Measurements from ENCODE around the gene SLC6A6. TPM values are rescaled to one million over a fixed set of nuclear protein-coding genes. Genes with fewer than 3 reads are reported as not detected.

Gene SLC6A6
- total RNA-seq, 1 donor from 2014 or later, result 8.5 TPM

DNA sequence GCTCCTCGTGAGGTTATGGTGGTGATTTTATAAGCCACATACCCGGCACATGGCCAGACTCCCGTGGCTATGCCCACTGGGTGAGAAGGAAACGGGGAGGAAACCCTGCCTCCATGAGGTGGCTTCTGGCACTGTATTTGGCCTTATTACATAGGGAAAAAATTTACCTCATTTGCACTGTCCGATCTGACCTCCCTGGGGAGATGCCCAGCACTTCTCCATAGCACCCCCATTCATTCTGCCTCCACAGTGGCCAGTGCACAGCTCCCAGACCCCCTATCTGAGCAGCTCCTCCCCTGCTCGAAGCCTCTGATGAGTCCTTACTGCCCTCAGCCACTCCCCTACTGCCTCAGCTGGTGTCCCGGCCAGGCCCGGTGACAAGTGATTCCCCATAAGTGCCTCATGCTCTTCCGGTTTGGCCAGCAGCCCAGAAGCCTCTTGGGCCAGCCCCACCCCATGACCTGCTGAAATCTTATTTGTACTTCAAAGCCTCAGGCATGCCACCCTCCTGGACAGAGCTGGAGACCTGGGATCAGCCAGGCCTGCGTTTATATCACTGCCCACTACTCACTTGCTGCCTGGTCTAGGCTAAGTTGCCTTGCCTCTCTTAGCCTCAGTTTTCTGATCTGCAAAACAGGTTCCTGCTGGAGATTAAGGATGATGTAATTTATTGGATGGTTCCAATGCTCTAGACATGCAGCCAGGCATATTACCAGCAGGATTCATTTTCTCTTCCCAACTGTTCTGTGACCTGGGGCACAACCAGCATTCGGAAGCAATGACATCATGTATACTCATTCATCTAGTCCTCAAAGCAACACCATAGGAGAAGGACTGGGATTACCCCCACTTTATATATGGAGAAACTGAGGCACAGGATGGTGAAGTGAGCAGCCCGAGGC lies 30.6 kb upstream of the SLC6A6 start:
- DNase-seq (ENCODE audit: low read depth in 2 of 2), result peak; percentile 52 to 66

GRCh38 chr3:14372587-14372986 lies 29.8 kb upstream of the SLC6A6 start:
- no peak for DNase-seq (ENCODE audit: low read depth in 2 of 2)

- no peak for DNase-seq (ENCODE audit: low read depth in 2 of 2)
Measured at GRCh38 chr3:14373753-14374376, 28.5 kb upstream of the SLC6A6 start.

- no peak for DNase-seq (ENCODE audit: low read depth in 2 of 2)
Measured at GRCh38 chr3:14374444-14374883, 27.9 kb upstream of the SLC6A6 start.

DNA sequence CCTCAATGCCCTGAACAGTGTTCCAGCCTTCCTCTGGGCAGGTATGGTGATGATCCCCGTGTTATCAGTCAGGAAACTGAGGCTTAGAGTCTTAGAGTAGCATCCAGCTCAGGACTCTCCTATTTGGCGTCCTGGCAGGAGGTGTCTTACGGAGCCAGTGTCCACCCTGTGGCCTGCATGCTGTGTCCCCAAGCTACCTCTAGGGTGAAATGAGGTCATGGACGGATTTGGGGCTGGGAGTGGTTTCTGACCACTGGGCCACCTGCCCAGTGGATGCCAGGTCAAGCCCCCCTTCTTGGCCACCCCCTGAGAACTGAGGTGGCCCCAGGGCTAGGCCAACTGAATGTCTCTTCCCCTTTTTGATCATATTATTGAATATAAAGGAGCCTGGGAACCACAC lies 27.2 kb upstream of the SLC6A6 start:
- no peak for DNase-seq (ENCODE audit: low read depth in 2 of 2)

- no peak for DNase-seq (ENCODE audit: low read depth in 2 of 2)
Measured at GRCh38 chr3:14376348-14377043, 25.9 kb upstream of the SLC6A6 start.

- DNase-seq (ENCODE audit: low read depth in 2 of 2), result no peak
Measured at GRCh38 chr3:14377044-14377837, 25.2 kb upstream of the SLC6A6 start.

DNA sequence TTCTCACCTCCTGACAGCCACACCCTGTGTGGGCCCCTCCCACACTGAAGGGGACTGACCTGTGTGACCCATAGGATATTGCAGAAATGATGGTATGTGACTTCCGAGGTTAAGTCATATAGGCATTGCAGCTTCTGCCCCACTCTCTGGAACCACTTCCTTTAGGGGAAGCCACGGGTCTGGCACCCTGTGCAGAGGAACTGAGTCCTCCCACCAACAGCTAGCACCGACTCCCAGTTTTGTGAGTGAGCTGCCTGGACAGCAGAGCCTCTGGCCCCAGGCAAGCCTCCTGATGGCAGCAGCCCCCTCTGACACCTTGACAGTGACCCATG lies 24.6 kb upstream of the SLC6A6 start:
- no peak for DNase-seq (ENCODE audit: low read depth in 2 of 2)

GRCh38 chr3:14378415-14378814 lies 24.0 kb upstream of the SLC6A6 start:
- no peak for DNase-seq (ENCODE audit: low read depth in 2 of 2)

DNA sequence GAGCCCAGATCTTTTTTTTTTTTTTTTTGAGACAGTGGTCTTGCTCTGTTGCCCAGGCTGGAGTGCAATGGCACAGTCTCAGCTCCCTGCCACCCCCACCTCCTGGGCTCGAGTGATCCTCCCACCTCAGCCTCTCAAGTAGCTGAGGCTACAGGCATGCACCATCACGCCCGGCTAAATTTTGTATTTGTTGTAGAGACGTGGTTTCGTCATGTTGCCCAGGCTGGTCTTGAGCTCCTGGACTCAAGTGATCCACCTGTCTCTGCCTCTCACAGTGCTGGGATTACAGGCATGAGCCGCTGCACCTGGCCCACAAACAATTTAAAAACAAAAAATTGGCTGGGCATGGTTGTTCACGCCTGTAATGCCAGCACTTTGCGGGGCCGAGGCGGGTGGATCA lies 22.6 kb upstream of the SLC6A6 start:
- no peak for DNase-seq (ENCODE audit: low read depth in 2 of 2)

DNA sequence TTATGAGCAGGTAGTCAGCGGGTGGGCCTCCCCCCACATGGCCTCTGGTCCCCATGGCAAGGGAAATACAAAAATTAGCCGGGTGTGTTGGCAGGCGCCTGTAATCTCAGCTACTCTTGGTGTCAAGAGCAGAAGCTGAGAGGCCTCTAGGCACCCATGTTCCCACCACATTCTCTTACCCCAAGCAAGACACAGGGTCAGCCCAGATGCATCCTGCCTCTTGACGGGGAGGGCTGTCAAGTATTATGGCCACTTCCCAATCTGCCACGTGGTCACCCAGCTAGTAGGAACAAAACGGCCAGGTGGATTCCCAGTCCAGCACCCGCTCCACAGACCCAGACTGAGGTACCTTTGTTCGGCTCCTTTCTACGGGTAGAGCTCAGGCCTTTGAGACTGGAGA lies 16.2 kb upstream of the SLC6A6 start:
- DNase-seq (ENCODE audit: low read depth in 2 of 2), result no peak

DNA sequence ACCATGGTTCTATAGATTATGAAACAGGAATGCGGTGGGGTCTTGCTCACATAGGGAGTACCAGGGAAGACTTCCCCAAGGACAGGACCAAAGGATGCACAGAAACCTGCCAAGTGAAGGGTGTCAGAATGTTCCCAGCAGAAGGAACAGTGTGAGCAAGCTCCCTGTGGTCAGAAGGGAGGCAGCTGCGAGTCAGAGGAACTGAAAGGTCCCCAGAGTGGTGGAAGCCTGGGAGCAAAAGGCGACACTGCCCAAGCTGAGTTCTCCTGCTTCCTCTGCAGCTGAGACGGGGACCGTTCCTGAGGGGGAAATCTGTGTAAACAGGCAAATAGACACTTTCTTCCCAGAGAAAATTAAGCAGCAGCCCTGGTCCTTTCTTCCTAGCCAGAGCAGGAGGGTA lies 14.2 kb upstream of the SLC6A6 start:
- DNase-seq (ENCODE audit: low read depth in 2 of 2), result no peak

GRCh38 chr3:14389166-14389606 lies 13.2 kb upstream of the SLC6A6 start:
- DNase-seq (ENCODE audit: low read depth in 2 of 2), result no peak

DNA sequence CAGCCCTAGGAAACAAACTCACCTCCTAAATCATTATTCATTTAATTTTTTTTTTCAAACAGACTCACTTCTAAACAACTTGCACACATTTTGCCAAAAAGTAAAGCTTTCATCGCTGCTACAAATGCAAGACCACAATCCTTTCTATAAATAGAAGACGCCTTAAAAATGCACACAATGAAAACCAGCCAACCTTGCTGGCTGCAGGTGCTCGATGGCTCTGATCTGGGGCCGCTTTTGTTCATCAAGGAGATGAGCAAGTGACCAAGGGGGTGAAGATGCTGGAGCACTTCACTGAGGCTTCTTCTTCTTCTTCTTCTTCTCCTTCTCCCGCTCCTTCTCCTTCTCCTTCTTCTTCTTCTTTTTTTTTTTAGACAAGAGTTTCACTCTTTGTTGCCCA lies 12.7 kb upstream of the SLC6A6 start:
- DNase-seq (ENCODE audit: low read depth in 2 of 2), result no peak

- peak in 1 of 2 donors; percentile 15 for DNase-seq (ENCODE audit: low read depth in 2 of 2)
Measured at GRCh38 chr3:14391033-14391432, 11.4 kb upstream of the SLC6A6 start.

DNA sequence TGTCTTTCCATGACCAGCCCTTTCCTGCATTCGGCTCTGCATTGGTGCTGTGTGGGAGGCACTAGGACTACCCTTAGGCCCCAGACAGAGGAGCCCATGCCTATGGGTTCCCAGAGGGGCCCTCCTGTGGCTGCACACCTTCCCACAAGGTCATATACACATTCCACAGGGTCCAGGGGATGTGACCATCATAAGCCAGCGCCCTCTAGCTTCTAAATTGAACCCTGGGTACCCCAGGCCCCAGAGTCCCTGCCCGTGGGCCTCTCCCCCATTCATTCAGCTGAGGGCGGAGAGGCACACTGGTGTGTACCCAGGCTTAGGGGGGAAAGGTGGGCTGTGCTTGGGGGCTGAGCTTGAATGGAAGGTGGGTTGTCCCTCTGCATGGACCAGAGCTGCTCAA lies 10.2 kb upstream of the SLC6A6 start:
- no peak for DNase-seq (ENCODE audit: low read depth in 2 of 2)

DNA sequence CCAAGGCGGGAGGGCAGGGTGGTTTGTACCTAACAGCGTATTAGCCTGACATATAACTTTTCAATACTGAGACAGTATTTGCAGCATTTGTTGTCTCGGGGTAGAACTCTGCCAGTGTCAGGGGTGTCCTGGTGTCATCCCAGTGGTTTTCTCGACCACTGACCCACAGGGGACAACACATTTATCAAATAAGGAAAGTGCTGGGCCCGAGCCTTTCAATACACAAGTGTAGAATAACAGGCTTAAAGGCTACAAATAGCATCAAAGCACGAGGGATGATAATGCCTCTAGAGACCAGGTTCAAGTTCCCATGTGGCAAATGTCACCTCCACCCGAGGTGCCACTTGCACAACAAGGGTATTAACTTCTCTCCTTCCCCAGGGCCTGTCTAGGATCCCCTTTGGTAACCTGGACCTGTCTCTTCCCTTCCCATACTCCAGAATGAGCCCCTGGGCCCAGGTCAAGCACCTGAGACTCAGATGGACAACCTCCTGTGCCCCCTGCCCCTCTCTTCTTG lies 9.5 kb upstream of the SLC6A6 start:
- DNase-seq (ENCODE audit: low read depth in 2 of 2), result no peak

DNA sequence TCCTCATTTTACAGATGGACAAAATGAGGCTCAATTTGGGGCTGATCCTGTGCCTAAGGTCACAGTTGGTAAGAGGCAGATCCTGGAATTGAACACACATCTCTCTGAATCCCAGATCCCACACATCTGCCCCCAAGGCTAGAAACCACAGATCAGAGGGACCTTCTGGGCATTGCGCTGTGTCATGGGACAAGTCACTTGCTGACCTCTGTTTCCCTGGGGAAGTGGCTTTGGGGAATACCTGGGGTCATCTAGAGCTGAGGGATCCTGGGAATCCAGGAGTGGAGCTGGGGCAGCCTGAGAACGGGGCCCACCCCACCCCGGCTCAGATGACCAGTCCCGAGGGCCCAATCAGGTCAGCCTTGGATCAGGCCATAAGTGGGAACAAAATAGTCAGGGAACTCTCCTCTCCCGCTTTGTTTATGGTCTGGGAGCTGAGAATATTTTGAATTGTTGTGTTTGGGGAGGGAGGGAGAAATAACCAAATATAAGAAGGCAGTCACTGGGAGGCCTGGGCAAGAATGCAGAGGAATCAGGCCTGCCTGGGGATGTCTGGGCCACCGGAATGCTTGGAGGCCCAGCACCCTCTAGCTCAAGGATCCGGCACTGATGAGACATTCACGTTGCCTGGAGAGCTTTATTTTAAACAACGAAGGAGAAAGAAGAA lies 8.8 kb upstream of the SLC6A6 start:
- no peak for DNase-seq (ENCODE audit: low read depth in 2 of 2)

GRCh38 chr3:14396031-14396692 lies 6.2 kb upstream of the SLC6A6 start:
- DNase-seq (ENCODE audit: low read depth in 2 of 2), result no peak

DNA sequence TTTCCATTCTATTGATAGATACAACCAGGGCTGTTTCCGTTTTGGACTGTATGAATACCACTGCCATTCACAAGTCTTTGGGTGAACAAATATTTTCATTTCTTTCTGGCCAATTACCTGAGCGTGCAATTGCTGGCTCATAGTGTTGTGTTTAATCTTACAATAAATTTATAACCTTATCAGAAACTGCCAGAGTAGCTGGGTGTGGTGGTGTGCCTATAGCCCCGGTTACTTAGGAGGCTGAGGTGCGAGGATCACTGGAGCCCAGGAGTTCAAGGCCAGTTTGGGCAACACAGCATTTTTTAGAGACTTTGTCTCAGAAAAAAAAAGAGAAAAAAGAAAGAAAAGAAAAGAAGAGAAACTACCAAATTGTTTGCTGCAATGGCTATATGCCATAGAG lies 5.4 kb upstream of the SLC6A6 start:
- peak in 1 of 2 donors; percentile 57 for DNase-seq (ENCODE audit: low read depth in 2 of 2)

All from lung microvascular endothelial cell (primary cell).